CD14-positive monocyte (primary cell): ENCODE results near the gene PCDHGA11. TPM values are rescaled to one million over a fixed set of nuclear protein-coding genes. Genes with fewer than 3 reads are reported as not detected.

Experiments used
- DNase-seq, 3 donors: peaks; one replicate each; pipeline ENCODE4 v3.0.0-alpha.2; 2011 to 2022
- H2AFZ ChIP-seq: 2 replicates; pipeline ENCODE4 v1.6.0; 2012; ENCODE audit warnings: mild to moderate bottlenecking, low read depth, low read length, inconsistent platforms; ENCODE audit not compliant: insufficient read depth, poor library complexity, severe bottlenecking
- H3K27ac ChIP-seq, 2 donors: 1 replicate in 1 of 2; 2 replicates in 1 of 2; pipeline ENCODE4 v1.5.1; 2012 to 2013; ENCODE audit warnings: low read length in 2 of 2, control low read depth in 1 of 2, inconsistent platforms in 1 of 2, low read depth in 1 of 2, mild to moderate bottlenecking in 1 of 2
- H3K27me3 ChIP-seq, 2 donors: one replicate each; pipeline versions ENCODE4 v1.6.0 to v1.6.1; 2011 to 2013; ENCODE audit warnings: low read length in 2 of 2; ENCODE audit not compliant: control insufficient read depth in 2 of 2, insufficient read depth in 2 of 2
- H3K36me3 ChIP-seq, 2 donors: replicated peaks in 1 of 2; 1 replicate in 1 of 2; 2 replicates in 1 of 2; pipeline versions ENCODE4 v1.5.1 to v1.6.1; 2012 to 2013; ENCODE audit warnings: low read length in 2 of 2, control low read depth in 1 of 2, inconsistent platforms in 1 of 2, mild to moderate bottlenecking in 1 of 2; ENCODE audit not compliant: insufficient read depth in 2 of 2, control insufficient read depth in 1 of 2
- H3K4me1 ChIP-seq, 2 donors: 1 replicate in 1 of 2; 2 replicates in 1 of 2; pipeline versions ENCODE4 v1.5.1 to v1.6.1; 2012 to 2013; ENCODE audit warnings: low read length in 2 of 2, control low read depth in 1 of 2, inconsistent platforms in 1 of 2, mild to moderate bottlenecking in 1 of 2, moderate library complexity in 1 of 2; ENCODE audit not compliant: insufficient read depth in 2 of 2, control insufficient read depth in 1 of 2
- H3K4me2 ChIP-seq: replicated peaks from 2 replicates; pipeline ENCODE3; 2012; ENCODE audit warnings: low read length, moderate library complexity, mild to moderate bottlenecking; ENCODE audit not compliant: poor library complexity, severe bottlenecking; ENCODE audit errors: extremely low read depth
- H3K4me3 ChIP-seq, 3 experiments: fragments of 200-600 bp in 1 of 3; sonication (generic) in 1 of 3; replicated peaks in 1 of 3; 1 replicate in 2 of 3; 2 replicates in 1 of 3; pipeline ENCODE4 v1.5.1; 2011 to 2013; ENCODE audit warnings: low read length in 3 of 3, mild to moderate bottlenecking in 3 of 3, control low read depth in 2 of 3, low read depth in 2 of 3, inconsistent platforms in 1 of 3, moderate library complexity in 1 of 3
- H3K79me2 ChIP-seq: 2 replicates; pipeline ENCODE4 v1.6.0; 2012; ENCODE audit warnings: mild to moderate bottlenecking, control low read depth, inconsistent platforms, low read length, moderate library complexity; ENCODE audit not compliant: insufficient read depth
- H3K9ac ChIP-seq: 2 replicates; pipeline ENCODE4 v1.6.0; 2017; ENCODE audit warnings: low read length, mild to moderate bottlenecking; ENCODE audit not compliant: insufficient read depth, poor library complexity, severe bottlenecking
- H3K9me3 ChIP-seq, 2 donors: replicated peaks in 1 of 2; 1 replicate in 1 of 2; 2 replicates in 1 of 2; pipeline versions ENCODE4 v1.5.1 to v1.6.1; 2012 to 2013; ENCODE audit warnings: low read length in 2 of 2, control low read depth in 1 of 2; ENCODE audit not compliant: control insufficient read depth in 1 of 2, insufficient read depth in 1 of 2
- H4K20me1 ChIP-seq: 2 replicates; pipeline ENCODE4 v1.6.0; 2012; ENCODE audit warnings: mild to moderate bottlenecking, low read length, control low read depth, moderate library complexity; ENCODE audit not compliant: insufficient read depth
- H3K27ac Mint-ChIP-seq, 7 donors: one replicate each; pipeline ENCODE4 v1.8.0; 2020; ENCODE audit warnings: mild to moderate bottlenecking in 7 of 7, mixed read lengths in 7 of 7, moderate library complexity in 6 of 7, inconsistent platforms in 2 of 7
- H3K27me3 Mint-ChIP-seq, 3 donors: one replicate each; pipeline ENCODE4 v1.8.0; 2021 to 2022; ENCODE audit warnings: low read depth in 3 of 3, mild to moderate bottlenecking in 3 of 3, mixed read lengths in 3 of 3, moderate library complexity in 3 of 3, inconsistent platforms in 1 of 3
- H3K36me3 Mint-ChIP-seq, 2 donors: one replicate each; pipeline ENCODE4 v1.8.0; 2020; ENCODE audit warnings: mixed read lengths in 2 of 2, inconsistent platforms in 1 of 2, mild to moderate bottlenecking in 1 of 2
- H3K4me1 Mint-ChIP-seq: one replicate; pipeline ENCODE4 v1.8.0; 2020; ENCODE audit warnings: mild to moderate bottlenecking, mixed read lengths
- H3K4me3 Mint-ChIP-seq, 2 donors: one replicate each; pipeline ENCODE4 v1.8.0; 2020; ENCODE audit warnings: mild to moderate bottlenecking in 2 of 2, mixed read lengths in 2 of 2, moderate library complexity in 1 of 2
- H3K9me3 Mint-ChIP-seq, 7 donors: one replicate each; pipeline ENCODE4 v1.8.0; 2020 to 2022; ENCODE audit warnings: mixed read lengths in 7 of 7, mild to moderate bottlenecking in 6 of 7, moderate library complexity in 6 of 7, inconsistent platforms in 2 of 7
- CTCF ChIP-seq: fragments of 200-600 bp; IDR thresholded peaks from one replicate; pipeline ENCODE4 v1.8.0; 2022; ENCODE audit warnings: antibody characterized with exemption, mild to moderate bottlenecking
- WGBS: methylation state at CpG from one replicate; pipeline ENCODE4 v1.1.5; 2013; ENCODE audit warnings: missing lambda C conversion rate; ENCODE audit not compliant: insufficient coverage; 5-methylcytosine and 5-hydroxymethylcytosine counted together
- intact Hi-C, 2 donors: fragments of 100-400 bp; cut with micrococcal nuclease; formaldehyde crosslinking; loops; one replicate each; pipeline versions ENCODE4 v1.15.0 to v1.15.1; 2023
- polyA minus RNA-seq: library from RNA; depleted of rRNA, polyadenylated mRNA; stranded (reverse); fragments of >200 nt; gene quantifications from 2 replicates; pipeline ENCODE4 v1.2.3, GENCODE V29; 2012
- polyA plus RNA-seq, 3 donors: library from polyadenylated mRNA; depleted of rRNA in 1 of 3; unstranded in 2 of 3; stranded (reverse) in 1 of 3; fragments of 300-500 nt in 2 of 3; fragments of >200 nt in 1 of 3; fragmentation: Illumina TruSeq in 2 of 3; gene quantifications; 1 replicate in 2 of 3; 2 replicates in 1 of 3; pipeline ENCODE4 v1.2.3, GENCODE V29; 2012 to 2021
- total RNA-seq, 12 experiments: library from RNA in 1 of 12; stranded (reverse) in 1 of 12; fragments of 120-200 nt in 1 of 12; gene quantifications; one replicate each; pipeline ENCODE4 v1.2.4 and lab custom pipeline; 2013 to 2026; ENCODE audit warnings: mixed read lengths in 6 of 12, inconsistent platforms in 1 of 12

The PCDHGA11 gene
- total RNA-seq (2013), result 0.04 TPM
- polyA plus RNA-seq (not detected), polyA minus RNA-seq (under 0.01 and 0.08 TPM in 2 replicates), total RNA-seq (lab: John Stamatoyannopoulos, UW) (0 to 1.3 (median 0.13) reads per million in 11 experiments)

- Histone ChIP-seq H3K4me2 (peak within 1 kb of the TSS; percentile 89), H3K9me3 (peaks cover 41 to 47% of the 10 kb centered on the region in 2 donors), H3K36me3 (no peaks in the 10 kb centered on the region), H3K4me1 (peaks cover 19 to 21% of the 10 kb centered on the region in 2 donors), H4K20me1 (no peaks in the 10 kb centered on the region), H3K27ac (no peak within 1 kb of the TSS), H2AFZ (peak within 1 kb of the TSS; percentile 84), H3K9ac (no peak within 1 kb of the TSS), H3K4me3 (peak within 1 kb of the TSS; percentile 37 to 77 (median 54)), H3K27me3 (peaks cover 80 to 100% of the 10 kb centered on the region in 2 donors), H3K79me2 (no peaks in the 10 kb centered on the region)
- H3K27me3 Mint-ChIP-seq, result peaks cover 75 to 88% (median 85%) of the 10 kb centered on the region in 3 donors
- DNase-seq, result peak; percentile 56 to 70 (median 67)
- peak within 1 kb of the TSS in 2 of 7 donors; percentile 41 to 73 for H3K27ac Mint-ChIP-seq
- H3K4me1 Mint-ChIP-seq, result peaks cover 32% of the 10 kb centered on the region
- H3K4me3 Mint-ChIP-seq, result peak within 1 kb of the TSS; percentile 84 to 93
- intact Hi-C loops, result loop anchor here (5.0 kb wide), 2 partner anchors 136 to 141 kb away; no protein-coding TSS in a partner anchor
- WGBS, result 11% methylated on average over 32 of the region's 42 CpGs
- H3K36me3 Mint-ChIP-seq, result peaks cover 7 to 30% of the 10 kb centered on the region in 2 donors
- TF ChIP-seq CTCF, result peak; percentile 86
- H3K9me3 Mint-ChIP-seq, result peaks cover 19 to 60% (median 52%) of the 10 kb centered on the region in 7 donors
Measured at GRCh38 chr5:141420855-141421488, at the start of gene PCDHGA11. PCDHGA11 (plus strand) TSS chr5:141421051; CDS start chr5:141421228, 177 bp downstream.

GRCh38 chr5:141371572-141372475 lies 49.0 kb upstream of the PCDHGA11 start:
- H3K27me3 ChIP-seq, result peaks cover 37 to 96% of the 10 kb centered on the region in 2 donors
- H4K20me1 ChIP-seq, result no peaks in the 10 kb centered on the region
- peaks cover 8% of the 10 kb centered on the region for H3K4me1 Mint-ChIP-seq
- no peak overlapping the region for H3K4me2 ChIP-seq
- H2AFZ ChIP-seq, result no peak overlapping the region
- no peak overlapping the region for H3K4me3 ChIP-seq
- H3K9me3 Mint-ChIP-seq, result peaks cover 42 to 79% (median 67%) of the 10 kb centered on the region in 7 donors
- DNase-seq, result no peak
- H3K27ac ChIP-seq, result no peak overlapping the region
- H3K27me3 Mint-ChIP-seq, result peaks cover 46 to 77% (median 72%) of the 10 kb centered on the region in 3 donors
- 40% methylated on average over 69 of the region's 69 CpGs for WGBS
- H3K27ac Mint-ChIP-seq, result no peak overlapping the region
- H3K36me3 ChIP-seq, result no peaks in the 10 kb centered on the region
- H3K9me3 ChIP-seq, result peaks cover 59 to 66% of the 10 kb centered on the region in 2 donors
- H3K4me3 Mint-ChIP-seq, result peak overlapping the region in 1 of 2 donors; percentile 59
- H3K9ac ChIP-seq, result no peak overlapping the region
- H3K36me3 Mint-ChIP-seq, result peaks cover 6 to 11% of the 10 kb centered on the region in 2 donors
- no peaks in the 10 kb centered on the region for H3K79me2 ChIP-seq
- TF ChIP-seq CTCF, result no peak
- intact Hi-C loops, result no loop called here
- H3K4me1 ChIP-seq, result no peaks in the 10 kb centered on the region
